ENCODE data around the gene ZNF813. TPM values are rescaled to one million over a fixed set of nuclear protein-coding genes. Genes with fewer than 3 reads are reported as not detected.

Gene ZNF813
- polyA plus RNA-seq, 2 of the 4 experiments (the other 2 are of a cell fraction), result 0.30 to 0.78 TPM

Other genes starting within 250 kb of the ZNF813 start
- gene ZNF677, start 212.9 kb upstream of the ZNF813 start, polyA plus RNA-seq (2011; rRNA removed), result not detected in 2 replicates
- gene ZNF677, start 212.9 kb upstream of the ZNF813 start, polyA plus RNA-seq (2017; fragmentation: RNase III; extraction: RNeasy Plus Mini Kit Qiagen cat#74134 plus additional on column Dnase treatment), result not detected in 3 replicates
- not detected in 2 replicates for gene VN1R2, start 209.4 kb upstream of the ZNF813 start, polyA plus RNA-seq (2011; rRNA removed)
- not detected in 3 replicates for gene VN1R2, start 209.4 kb upstream of the ZNF813 start, polyA plus RNA-seq (2017; fragmentation: RNase III; extraction: RNeasy Plus Mini Kit Qiagen cat#74134 plus additional on column Dnase treatment)
- gene VN1R4, start 200.0 kb upstream of the ZNF813 start, polyA plus RNA-seq (2011; rRNA removed), result not detected in 2 replicates
- gene VN1R4, start 200.0 kb upstream of the ZNF813 start, polyA plus RNA-seq (2017; fragmentation: RNase III; extraction: RNeasy Plus Mini Kit Qiagen cat#74134 plus additional on column Dnase treatment), result not detected in 3 replicates
- 8.3 and 8.4 TPM in 2 replicates for gene ZNF845, start 134.0 kb upstream of the ZNF813 start, polyA plus RNA-seq (2011; rRNA removed)
- gene ZNF845, start 134.0 kb upstream of the ZNF813 start, polyA plus RNA-seq (2017; fragmentation: RNase III; extraction: RNeasy Plus Mini Kit Qiagen cat#74134 plus additional on column Dnase treatment), result 3.3 to 3.7 TPM (median 3.5 TPM) in 3 replicates
- gene ZNF525, start 102.0 kb upstream of the ZNF813 start, polyA plus RNA-seq (2011; rRNA removed), result 1.00 and 1.3 TPM in 2 replicates
- 0.12 to 0.46 TPM (median 0.41 TPM) in 3 replicates for gene ZNF525, start 102.0 kb upstream of the ZNF813 start, polyA plus RNA-seq (2017; fragmentation: RNase III; extraction: RNeasy Plus Mini Kit Qiagen cat#74134 plus additional on column Dnase treatment)
- 8.3 and 9.0 TPM in 2 replicates for gene ZNF765, start 72.6 kb upstream of the ZNF813 start, polyA plus RNA-seq (2011; rRNA removed)
- gene ZNF765, start 72.6 kb upstream of the ZNF813 start, polyA plus RNA-seq (2017; fragmentation: RNase III; extraction: RNeasy Plus Mini Kit Qiagen cat#74134 plus additional on column Dnase treatment), result 4.4 to 5.1 TPM (median 4.8 TPM) in 3 replicates
- 18.7 and 21.4 TPM in 2 replicates for gene ZNF761, start 35.7 kb upstream of the ZNF813 start, polyA plus RNA-seq (2011; rRNA removed)
- gene ZNF761, start 35.7 kb upstream of the ZNF813 start, polyA plus RNA-seq (2017; fragmentation: RNase III; extraction: RNeasy Plus Mini Kit Qiagen cat#74134 plus additional on column Dnase treatment), result 6.6 to 7.9 TPM (median 7.4 TPM) in 3 replicates
- 18.1 and 19.2 TPM in 2 replicates for gene ZNF331, start 70.4 kb downstream of the ZNF813 start, polyA plus RNA-seq (2011; rRNA removed)
- gene ZNF331, start 70.4 kb downstream of the ZNF813 start, polyA plus RNA-seq (2017; fragmentation: RNase III; extraction: RNeasy Plus Mini Kit Qiagen cat#74134 plus additional on column Dnase treatment), result 14.5 to 16.3 TPM (median 16.0 TPM) in 3 replicates
- gene DPRX, start 164.3 kb downstream of the ZNF813 start, polyA plus RNA-seq (2011; rRNA removed), result not detected in 2 replicates
- gene DPRX, start 164.3 kb downstream of the ZNF813 start, polyA plus RNA-seq (2017; fragmentation: RNase III; extraction: RNeasy Plus Mini Kit Qiagen cat#74134 plus additional on column Dnase treatment), result not detected in 3 replicates